ENCODE measurements around the gene KRT1. TPM values are rescaled to one million over a fixed set of nuclear protein-coding genes. Genes with fewer than 3 reads are reported as not detected.

The KRT1 gene
- total and polyA plus RNA-seq, 2 donors (not counting 1 experiment from before 2014, with no cell fraction given) = not detected

DNA sequence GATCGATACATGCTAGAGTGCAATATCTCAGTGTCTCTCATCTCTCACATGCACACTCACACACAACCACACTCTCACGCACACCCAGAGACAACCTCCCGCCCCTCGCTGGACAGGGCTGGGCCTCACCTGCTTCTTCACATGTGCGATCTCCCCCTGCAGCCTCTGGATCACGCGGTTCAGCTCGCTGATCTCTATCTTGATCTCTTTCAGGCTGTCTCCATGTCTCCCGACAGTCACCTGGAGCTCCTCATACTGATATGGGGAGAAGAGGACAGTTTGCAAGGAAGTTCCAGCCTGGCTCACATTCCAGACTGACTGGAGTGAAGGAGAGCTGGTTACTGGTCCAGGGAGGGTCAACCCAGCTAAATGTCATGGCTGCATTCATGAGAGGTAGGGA lies 32.6 kb downstream of the KRT1 start:
- no peak for DNase-seq
- H3K27me3 ChIP-seq (replicated peaks in 1 of 4; ENCODE audit: control extremely low read depth in 1 of 4, control insufficient read depth in 3 of 4, insufficient read depth in 4 of 4, low read length in 3 of 4) = peaks cover 0 to 3% (median 0%) of the 10 kb centered on the region in 4 experiments
- H3K4me3 ChIP-seq (ENCODE audit: control extremely low read depth in 1 of 5, extremely low read depth in 1 of 5, insufficient read depth in 1 of 5, low read depth in 2 of 5, low read length in 4 of 5) = no peak overlapping the region
- H3K9ac ChIP-seq (ENCODE audit: low read length) = no peak overlapping the region
- intact Hi-C loops (cut with micrococcal nuclease) = no loop called here
- no peak overlapping the region for H3K27ac ChIP-seq (ENCODE audit: low read length in 2 of 2)
- H4K20me1 ChIP-seq (ENCODE audit: control insufficient read depth, insufficient read depth, low read length, poor library complexity, severe bottlenecking) = no peaks in the 10 kb centered on the region
- no peak overlapping the region for H3K4me2 ChIP-seq (replicated peaks; ENCODE audit: low read depth, low read length, poor library complexity, severe bottlenecking)
- H3K9me3 Mint-ChIP-seq (ENCODE audit: insufficient read depth) = no peaks in the 10 kb centered on the region
- ChIA-PET CTCF (no interaction called here), POLR2A (no interaction called here)
- H3K27ac Mint-ChIP-seq = no peak overlapping the region
- no peaks in the 10 kb centered on the region for H3K36me3 ChIP-seq (replicated peaks in 1 of 2; ENCODE audit: control extremely low read depth in 1 of 2, control insufficient read depth in 1 of 2, extremely low read depth in 1 of 2, insufficient read depth in 2 of 2, low read length in 1 of 2)
- H2AFZ ChIP-seq (ENCODE audit: insufficient read depth, low read depth, low read length, poor library complexity, severe bottlenecking) = no peak overlapping the region
- H3K4me1 Mint-ChIP-seq = no peaks in the 10 kb centered on the region
- WGBS (ENCODE audit: insufficient coverage) = 95% methylated on average over 4 of the region's 9 CpGs
- H3K9me3 ChIP-seq (ENCODE audit: control extremely low read depth in 1 of 3, control insufficient read depth in 2 of 3, insufficient read depth in 1 of 3, low read length in 2 of 3) = peaks cover 0 to 9% (median 3%) of the 10 kb centered on the region in 3 donors
- no peaks in the 10 kb centered on the region for H3K79me2 ChIP-seq (ENCODE audit: control insufficient read depth, insufficient read depth, low read length)
- peaks cover 8% of the 10 kb centered on the region for H3K27me3 Mint-ChIP-seq
- no peak overlapping the region for H3K4me3 Mint-ChIP-seq
- TF ChIP-seq, protein P1, sequence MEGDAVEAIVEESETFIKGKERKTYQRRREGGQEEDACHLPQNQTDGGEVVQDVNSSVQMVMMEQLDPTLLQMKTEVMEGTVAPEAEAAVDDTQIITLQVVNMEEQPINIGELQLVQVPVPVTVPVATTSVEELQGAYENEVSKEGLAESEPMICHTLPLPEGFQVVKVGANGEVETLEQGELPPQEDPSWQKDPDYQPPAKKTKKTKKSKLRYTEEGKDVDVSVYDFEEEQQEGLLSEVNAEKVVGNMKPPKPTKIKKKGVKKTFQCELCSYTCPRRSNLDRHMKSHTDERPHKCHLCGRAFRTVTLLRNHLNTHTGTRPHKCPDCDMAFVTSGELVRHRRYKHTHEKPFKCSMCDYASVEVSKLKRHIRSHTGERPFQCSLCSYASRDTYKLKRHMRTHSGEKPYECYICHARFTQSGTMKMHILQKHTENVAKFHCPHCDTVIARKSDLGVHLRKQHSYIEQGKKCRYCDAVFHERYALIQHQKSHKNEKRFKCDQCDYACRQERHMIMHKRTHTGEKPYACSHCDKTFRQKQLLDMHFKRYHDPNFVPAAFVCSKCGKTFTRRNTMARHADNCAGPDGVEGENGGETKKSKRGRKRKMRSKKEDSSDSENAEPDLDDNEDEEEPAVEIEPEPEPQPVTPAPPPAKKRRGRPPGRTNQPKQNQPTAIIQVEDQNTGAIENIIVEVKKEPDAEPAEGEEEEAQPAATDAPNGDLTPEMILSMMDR (IDR thresholded peaks at IDR 0.05) = no peak
- no peak for TF ChIP-seq EZH2 (IDR thresholded peaks at IDR 0.05; ENCODE audit: borderline replicate concordance, insufficient read depth, low read depth, low read length, poor library complexity, severe bottlenecking)
- H3K4me1 ChIP-seq (ENCODE audit: control insufficient read depth in 2 of 2, insufficient read depth in 2 of 2, low read length in 2 of 2) = no peaks in the 10 kb centered on the region
- no peak for ATAC-seq (ENCODE audit: low read depth)

DNA sequence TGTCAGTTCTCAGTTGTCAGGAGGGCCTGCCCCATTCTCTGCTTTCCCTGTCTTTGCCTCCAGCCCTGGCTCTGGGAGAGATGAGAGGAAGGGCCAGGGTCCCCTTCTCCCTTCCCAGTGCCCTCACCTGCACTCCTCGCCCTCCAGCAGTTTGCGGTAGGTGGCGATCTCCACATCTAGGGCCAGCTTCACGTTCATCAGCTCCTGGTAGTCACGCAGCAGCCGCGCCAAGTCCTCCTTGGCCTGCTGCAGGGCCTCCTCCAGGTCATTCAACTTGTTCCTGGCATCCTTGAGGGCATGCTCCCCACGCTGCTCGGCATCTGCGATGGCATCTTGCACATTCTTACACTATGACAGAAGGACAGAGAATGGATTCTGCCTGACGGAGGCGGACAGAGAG lies 33.6 kb downstream of the KRT1 start:
- ChIA-PET CTCF (no interaction called here), POLR2A (no interaction called here)
- Histone ChIP-seq H2AFZ (ENCODE audit: insufficient read depth, low read depth, low read length, poor library complexity, severe bottlenecking) (no peak overlapping the region), H3K4me2 (replicated peaks; ENCODE audit: low read depth, low read length, poor library complexity, severe bottlenecking) (no peak overlapping the region), H3K79me2 (ENCODE audit: control insufficient read depth, insufficient read depth, low read length) (no peaks in the 10 kb centered on the region), H3K27me3 (replicated peaks in 1 of 4; ENCODE audit: control extremely low read depth in 1 of 4, control insufficient read depth in 3 of 4, insufficient read depth in 4 of 4, low read length in 3 of 4) (peaks cover 0 to 6% (median 0%) of the 10 kb centered on the region in 4 experiments), H3K27ac (ENCODE audit: low read length in 2 of 2) (no peak overlapping the region), H4K20me1 (ENCODE audit: control insufficient read depth, insufficient read depth, low read length, poor library complexity, severe bottlenecking) (no peaks in the 10 kb centered on the region), H3K9me3 (ENCODE audit: control extremely low read depth in 1 of 3, control insufficient read depth in 2 of 3, insufficient read depth in 1 of 3, low read length in 2 of 3) (peaks cover 0 to 4% (median 0%) of the 10 kb centered on the region in 3 donors), H3K36me3 (replicated peaks in 1 of 2; ENCODE audit: control extremely low read depth in 1 of 2, control insufficient read depth in 1 of 2, extremely low read depth in 1 of 2, insufficient read depth in 2 of 2, low read length in 1 of 2) (no peaks in the 10 kb centered on the region), H3K4me1 (ENCODE audit: control insufficient read depth in 2 of 2, insufficient read depth in 2 of 2, low read length in 2 of 2) (no peaks in the 10 kb centered on the region), H3K9ac (ENCODE audit: low read length) (no peak overlapping the region), H3K4me3 (ENCODE audit: control extremely low read depth in 1 of 5, extremely low read depth in 1 of 5, insufficient read depth in 1 of 5, low read depth in 2 of 5, low read length in 4 of 5) (no peak overlapping the region)
- no peak overlapping the region for H3K4me3 Mint-ChIP-seq
- intact Hi-C loops (cut with micrococcal nuclease) = no loop called here
- H3K4me1 Mint-ChIP-seq = no peaks in the 10 kb centered on the region
- no peak for DNase-seq
- H3K27ac Mint-ChIP-seq = no peak overlapping the region
- no peak for ATAC-seq (ENCODE audit: low read depth)
- TF ChIP-seq, protein P1 (IDR thresholded peaks at IDR 0.05) = no peak
- TF ChIP-seq EZH2 (IDR thresholded peaks at IDR 0.05; ENCODE audit: borderline replicate concordance, insufficient read depth, low read depth, low read length, poor library complexity, severe bottlenecking) = no peak
- no peaks in the 10 kb centered on the region for H3K9me3 Mint-ChIP-seq (ENCODE audit: insufficient read depth)
- WGBS (ENCODE audit: insufficient coverage) = 89% methylated on average over 12 of the region's 12 CpGs
- peaks cover 16% of the 10 kb centered on the region for H3K27me3 Mint-ChIP-seq
